GM19193 (cell line): ENCODE data around the gene BHMT2.

Experiments used
- POLR2A ChIP-seq: IDR thresholded peaks from 4 replicates; pipeline ENCODE4 v1.6.1; 2011; ENCODE audit not compliant: insufficient read depth, insufficient read length; ENCODE audit errors: extremely low read depth

BHMT2 gene

GRCh38 chr5:79133657-79134451 is 64.3 kb downstream of the BHMT2 start:
- TF ChIP-seq POLR2A = no peak

- TF ChIP-seq POLR2A = no peak
Observed at GRCh38 chr5:79135790-79136553, 66.4 kb downstream of the BHMT2 start.

- TF ChIP-seq POLR2A = no peak
Observed at GRCh38 chr5:79136618-79137017, 67.1 kb downstream of the BHMT2 start.
